ENCODE measurements around the gene CHTF18. TPM values are rescaled to one million over a fixed set of nuclear protein-coding genes. Genes with fewer than 3 reads are reported as not detected.

The CHTF18 gene
- total and polyA plus RNA-seq, 2 of the 4 experiments (the other 2 are of a cell fraction): 3.2 to 21.4 TPM

DNA sequence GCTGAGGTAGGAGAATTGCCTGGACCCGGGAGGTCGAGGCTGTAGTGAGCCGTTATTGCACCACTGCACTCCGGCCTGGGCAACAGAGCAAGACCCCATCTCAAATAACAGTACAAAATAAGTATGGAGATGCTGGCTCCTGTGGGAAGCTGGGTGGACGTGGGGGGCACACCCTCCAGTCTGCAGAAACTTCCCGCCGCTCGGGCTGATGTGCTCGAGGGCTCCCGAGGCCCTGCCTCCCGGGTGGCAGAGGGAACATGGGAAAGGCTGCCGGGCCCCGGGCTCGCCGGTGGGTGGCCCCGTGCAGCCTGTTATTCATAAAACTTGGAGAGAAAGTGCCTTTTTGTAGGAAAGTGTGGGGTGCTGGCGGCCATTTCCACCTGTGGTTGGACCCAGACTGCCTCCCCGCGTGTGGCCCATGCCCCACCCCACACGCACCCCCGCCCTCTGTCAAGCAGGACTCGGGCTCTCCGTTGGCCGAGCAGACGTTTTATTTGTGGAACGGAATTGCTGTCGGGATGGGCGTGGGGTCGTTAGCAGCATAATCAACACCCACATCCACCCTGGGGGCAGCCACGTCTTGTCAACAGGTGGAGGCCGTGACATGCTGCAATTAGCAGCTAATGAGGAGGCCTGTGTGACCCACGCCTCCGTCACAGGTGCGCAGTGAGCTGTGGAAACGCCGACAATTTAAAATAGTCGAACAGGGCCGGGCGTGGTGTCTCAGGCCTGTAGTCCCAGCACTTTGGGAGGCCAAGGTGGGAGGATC, 40.3 kb upstream of the CHTF18 start:
- Histone ChIP-seq H2BK120ac (ENCODE audit: low read depth, low read length) (no peak overlapping the region), H3K23ac (ENCODE audit: low read depth, low read length) (no peak overlapping the region), H3K36me3 (ENCODE audit: control insufficient read depth, insufficient read depth, low read length) (no peaks in the 10 kb centered on the region), H3K27me3 (ENCODE audit: control insufficient read depth, insufficient read depth, low read length) (peaks cover 11% of the 10 kb centered on the region), H4K8ac (ENCODE audit: low read depth in 2 of 2, low read length in 2 of 2) (no peak overlapping the region), H3K4me2 (ENCODE audit: low read depth, low read length) (no peak overlapping the region), H3K14ac (replicated peaks; ENCODE audit: low read depth, low read length) (no peak overlapping the region), H4K5ac (ENCODE audit: low read depth, low read length) (no peak overlapping the region; the same call in 1 of the 2 replicates), H2AK5ac (ENCODE audit: low read depth, low read length) (0 out of 2 replicates have a peak overlapping the region, but pooled peaks have one; percentile 24), H3K4me3 (ENCODE audit: insufficient read depth, low read depth, low read length) (no peak overlapping the region), H4K91ac (ENCODE audit: insufficient read depth, low read depth, low read length) (peak overlapping the region; percentile 51; the same call in 1 of the 2 replicates), H3K27ac (ENCODE audit: insufficient read depth, low read length) (no peak overlapping the region), H2BK15ac (ENCODE audit: low read depth, low read length) (no peak overlapping the region), H3K56ac (ENCODE audit: extremely low read depth, insufficient read depth, low read length) (no peak overlapping the region), H3K9me1 (ENCODE audit: insufficient read depth, low read length) (no peaks in the 10 kb centered on the region), H3K9me3 (ENCODE audit: control insufficient read depth, insufficient read depth, low read length) (no peaks in the 10 kb centered on the region), H2BK5ac (ENCODE audit: low read depth, low read length, poor library complexity, severe bottlenecking) (no peak overlapping the region), H3K4me1 (ENCODE audit: control insufficient read depth, insufficient read depth, low read length) (no peaks in the 10 kb centered on the region), H3K9ac (ENCODE audit: low read depth, low read length) (no peak overlapping the region), H2AFZ (replicated peaks; ENCODE audit: low read length, poor library complexity) (no peak overlapping the region), H4K20me1 (ENCODE audit: insufficient read depth, low read length) (no peaks in the 10 kb centered on the region), H2AK9ac (replicated peaks; ENCODE audit: low read depth, low read length, poor library complexity) (no peak overlapping the region), H3K18ac (ENCODE audit: low read depth, low read length) (no peak overlapping the region), H3K4ac (ENCODE audit: low read depth, low read length) (0 out of 2 replicates have a peak overlapping the region, but pooled peaks have one; percentile 9), H2BK20ac (ENCODE audit: low read depth, low read length) (no peak overlapping the region), H3K79me1 (ENCODE audit: low read depth in 1 of 2, low read length in 2 of 2) (no peaks in the 10 kb centered on the region)
- intact Hi-C loops (cut with micrococcal nuclease): no loop called here
- ChIA-PET POLR2A (ENCODE audit: unreplicated experiment) (no interaction called here), CTCF (interaction anchor here (0.6 kb wide), 1 partner anchor 43 kb away, joined by 3 read pairs; no protein-coding TSS in a partner anchor)
- in situ Hi-C loops (cut with MboI; ENCODE audit: low sequenced_read_pairs): no loop called here
- dilution Hi-C loops (cut with HindIII; ENCODE audit: low sequenced_read_pairs, unreplicated experiment): no loop called here
- no TSS peak for BruUV-seq (replicated peaks)
- TF ChIP-seq, protein P1, sequence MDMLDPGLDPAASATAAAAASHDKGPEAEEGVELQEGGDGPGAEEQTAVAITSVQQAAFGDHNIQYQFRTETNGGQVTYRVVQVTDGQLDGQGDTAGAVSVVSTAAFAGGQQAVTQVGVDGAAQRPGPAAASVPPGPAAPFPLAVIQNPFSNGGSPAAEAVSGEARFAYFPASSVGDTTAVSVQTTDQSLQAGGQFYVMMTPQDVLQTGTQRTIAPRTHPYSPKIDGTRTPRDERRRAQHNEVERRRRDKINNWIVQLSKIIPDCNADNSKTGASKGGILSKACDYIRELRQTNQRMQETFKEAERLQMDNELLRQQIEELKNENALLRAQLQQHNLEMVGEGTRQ (IDR thresholded peaks at IDR 0.05; ENCODE audit: low read depth, low read length): no peak
- TF ChIP-seq RCOR1 (IDR thresholded peaks at IDR 0.05; ENCODE audit: insufficient replicate concordance, low read length): no peak
- 88% methylated on average over 12 of the region's 39 CpGs; no CpG with 5 or more reads in 1 of the 2 experiments for WGBS, 2 experiments (ENCODE audit: extremely low coverage in 2 of 2, insufficient read length in 1 of 2)
- DNase-seq (no peak), ATAC-seq (ENCODE audit: low read depth) (no peak)
